GM18870 (cell line): ENCODE data around the gene PANK4.
"Not testable (repeated sequence)": the region's sequence is repeated elsewhere in the genome, so short reads cannot be mapped to it uniquely, and the experiment has no call there.

ENCODE experiments used
- ATAC-seq: cut with Tn5 transposase; IDR thresholded peaks from one replicate; pipeline ENCODE4 v1.9.1; 2021; ENCODE audit warnings: moderate library complexity; ENCODE audit not compliant: unreplicated experiment

The PANK4 gene

DNA sequence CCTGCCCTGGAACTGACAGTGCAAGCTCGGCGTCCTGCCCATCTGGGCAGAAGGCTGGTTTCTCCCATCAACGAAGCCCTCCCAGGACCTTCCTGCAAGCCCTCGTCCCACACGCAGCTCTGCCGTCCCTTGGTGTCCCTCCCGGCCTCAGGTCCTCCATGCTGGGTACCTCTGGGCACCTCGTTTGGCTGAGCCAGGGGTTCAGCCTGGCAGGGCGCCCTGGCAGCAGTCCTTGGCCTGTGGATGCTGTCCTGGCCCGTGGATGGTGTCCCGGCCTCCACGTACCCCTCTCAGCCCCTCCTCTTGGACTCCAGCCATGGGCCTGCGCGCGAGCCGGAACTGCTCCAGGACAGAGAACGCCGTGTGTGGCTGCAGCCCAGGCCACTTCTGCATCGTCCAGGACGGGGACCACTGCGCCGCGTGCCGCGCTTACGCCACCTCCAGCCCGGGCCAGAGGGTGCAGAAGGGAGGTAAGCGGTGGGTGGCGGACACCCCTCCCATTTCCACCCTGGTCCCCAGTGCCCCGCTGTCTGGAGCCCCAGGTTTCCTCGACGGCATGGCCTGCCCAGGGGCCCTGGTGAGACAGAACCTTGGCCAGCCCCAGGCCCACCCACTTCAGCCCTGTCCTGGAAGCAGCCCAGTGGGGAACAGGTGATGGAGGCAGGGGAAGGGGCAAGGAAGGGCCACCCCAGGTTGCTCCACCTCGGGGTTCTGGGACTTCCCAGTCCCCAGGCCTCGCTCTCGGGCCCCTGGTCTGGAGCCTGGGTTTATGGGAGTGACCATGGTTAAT lies 33.3 kb upstream of the PANK4 start:
- no peak for ATAC-seq

DNA sequence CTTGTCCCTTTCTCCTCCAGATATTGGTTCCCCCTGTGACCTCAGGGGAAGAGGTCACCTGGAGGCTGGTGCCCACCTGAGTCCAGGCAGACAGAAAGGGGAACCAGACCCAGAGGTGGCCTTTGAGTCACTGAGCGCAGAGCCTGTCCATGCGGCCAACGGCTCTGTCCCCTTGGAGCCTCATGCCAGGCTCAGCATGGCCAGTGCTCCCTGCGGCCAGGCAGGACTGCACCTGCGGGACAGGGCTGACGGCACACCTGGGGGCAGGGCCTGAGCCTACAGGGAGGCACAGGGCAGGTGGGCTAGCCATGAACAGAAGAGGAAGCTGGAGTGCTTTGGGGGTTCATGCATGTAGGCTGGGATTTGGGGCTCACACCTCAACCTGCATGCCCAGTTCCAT lies 32.5 kb upstream of the PANK4 start:
- no peak for ATAC-seq

DNA sequence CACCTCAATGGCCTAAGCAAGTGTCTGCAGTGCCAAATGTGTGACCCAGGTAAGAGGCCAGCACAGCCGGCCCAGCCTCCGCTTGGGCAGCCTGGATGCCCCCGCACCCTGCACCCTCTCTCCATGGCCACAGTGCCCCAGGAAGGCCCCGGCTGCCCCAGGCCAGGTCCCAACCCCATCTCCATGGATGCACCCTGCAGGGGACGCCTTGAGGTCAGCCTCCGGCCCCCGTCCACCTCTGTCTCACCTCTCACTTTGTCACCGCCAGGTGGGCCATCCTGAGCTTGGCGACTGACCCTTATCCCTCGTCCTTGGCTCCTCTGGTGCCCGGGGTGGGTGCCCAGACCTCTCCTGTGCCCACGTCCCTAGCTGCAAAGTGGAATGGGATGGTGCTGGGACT lies 32.0 kb upstream of the PANK4 start:
- no peak for ATAC-seq

DNA sequence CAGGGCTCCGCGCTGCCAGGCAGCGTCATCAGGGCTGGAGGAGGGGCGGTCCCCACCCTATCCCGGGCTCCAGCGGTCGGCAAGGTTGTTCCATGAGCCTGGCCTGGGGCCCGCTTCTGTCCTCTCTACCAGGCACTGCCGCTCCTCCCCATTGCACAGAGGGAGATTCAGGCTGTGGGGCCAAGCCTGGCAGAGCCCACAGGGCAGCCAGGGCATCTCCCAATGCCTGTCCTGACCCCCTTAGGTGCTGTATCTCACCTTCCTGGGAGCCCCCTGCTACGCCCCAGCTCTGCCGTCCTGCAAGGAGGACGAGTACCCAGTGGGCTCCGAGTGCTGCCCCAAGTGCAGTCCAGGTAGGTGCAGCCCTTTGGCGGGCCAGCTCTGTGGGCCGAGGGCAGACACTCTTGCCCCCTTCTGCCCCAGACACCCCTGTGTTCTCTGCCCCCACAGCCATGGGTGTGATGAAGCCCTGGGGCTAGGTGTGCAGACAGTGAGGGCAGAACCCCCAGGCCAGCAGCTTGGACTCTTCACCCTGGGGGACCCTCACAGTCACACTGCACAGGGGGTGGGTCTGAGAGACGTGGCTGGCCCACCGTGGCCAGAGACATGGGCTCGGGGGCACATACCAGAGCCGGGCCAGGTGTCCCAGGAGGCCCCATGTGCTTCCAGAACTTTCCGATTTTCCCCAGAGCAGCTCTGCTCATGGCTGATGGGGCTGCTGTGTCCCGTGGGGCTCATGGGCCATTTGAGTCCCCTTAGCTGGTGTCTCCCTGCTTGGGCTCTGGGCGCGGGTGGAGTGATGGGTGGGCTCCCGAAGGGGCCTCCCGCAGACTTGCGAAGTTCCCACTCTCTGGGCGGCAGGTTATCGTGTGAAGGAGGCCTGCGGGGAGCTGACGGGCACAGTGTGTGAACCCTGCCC lies 31.3 kb upstream of the PANK4 start:
- ATAC-seq, result no peak

DNA sequence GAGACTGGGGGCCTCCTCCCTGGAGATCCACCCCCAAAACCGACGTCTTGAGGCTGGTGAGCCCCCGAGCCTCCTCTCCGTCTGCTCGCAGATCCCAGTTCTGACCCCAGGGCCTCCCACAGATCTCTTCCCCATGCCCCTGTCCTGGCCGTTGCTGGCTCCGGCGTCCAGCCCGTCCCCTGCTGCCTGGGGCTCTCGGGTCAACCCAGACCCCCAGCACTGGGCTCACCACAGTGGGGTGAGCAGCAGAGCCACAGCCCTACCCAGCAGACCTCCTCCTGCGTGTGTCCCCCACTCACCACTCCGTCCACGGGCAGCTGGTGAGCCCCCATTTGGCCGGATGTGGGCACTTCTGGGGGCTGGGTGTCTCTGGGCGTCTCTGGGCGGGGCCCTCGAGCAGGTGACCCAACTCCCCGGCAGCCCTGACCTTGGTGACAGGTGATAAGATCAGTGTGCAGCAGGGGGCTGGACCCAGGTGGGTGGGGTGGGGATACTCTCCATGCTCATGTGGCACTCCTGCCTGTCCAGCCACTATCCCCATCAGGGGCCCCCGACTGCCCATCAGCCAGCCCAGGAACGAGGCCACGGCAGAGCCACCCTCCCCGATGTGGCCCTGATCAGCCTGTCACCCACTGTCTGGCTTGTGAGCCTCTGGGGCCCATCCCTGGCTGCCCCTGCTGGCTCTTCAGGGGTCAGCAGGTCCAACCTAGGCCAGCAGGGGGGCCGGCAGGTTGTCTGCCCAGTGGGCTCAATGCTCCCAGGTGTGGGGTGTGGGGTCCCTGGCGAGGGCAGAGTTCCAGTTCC lies 30.5 kb upstream of the PANK4 start:
- no peak for ATAC-seq

DNA sequence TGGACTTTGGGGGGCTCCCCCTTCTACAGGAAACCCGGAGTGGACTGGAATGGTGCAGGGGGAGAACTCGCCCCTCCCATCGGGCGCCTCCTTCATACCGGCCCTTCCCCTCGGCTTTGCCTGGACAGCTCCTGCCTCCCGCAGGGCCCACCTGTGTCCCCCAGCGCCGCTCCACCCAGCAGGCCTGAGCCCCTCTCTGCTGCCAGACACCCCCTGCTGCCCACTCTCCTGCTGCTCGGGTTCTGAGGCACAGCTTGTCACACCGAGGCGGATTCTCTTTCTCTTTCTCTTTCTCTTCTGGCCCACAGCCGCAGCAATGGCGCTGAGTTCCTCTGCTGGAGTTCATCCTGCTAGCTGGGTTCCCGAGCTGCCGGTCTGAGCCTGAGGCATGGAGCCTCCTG lies 29.9 kb upstream of the PANK4 start, which contains the start of gene TNFRSF14:
TSS of gene TNFRSF14 (plus strand) at position 95 of the 401 bp plus-strand sequence. CDS start at position 389, 294 bp downstream.
- no peak for ATAC-seq

DNA sequence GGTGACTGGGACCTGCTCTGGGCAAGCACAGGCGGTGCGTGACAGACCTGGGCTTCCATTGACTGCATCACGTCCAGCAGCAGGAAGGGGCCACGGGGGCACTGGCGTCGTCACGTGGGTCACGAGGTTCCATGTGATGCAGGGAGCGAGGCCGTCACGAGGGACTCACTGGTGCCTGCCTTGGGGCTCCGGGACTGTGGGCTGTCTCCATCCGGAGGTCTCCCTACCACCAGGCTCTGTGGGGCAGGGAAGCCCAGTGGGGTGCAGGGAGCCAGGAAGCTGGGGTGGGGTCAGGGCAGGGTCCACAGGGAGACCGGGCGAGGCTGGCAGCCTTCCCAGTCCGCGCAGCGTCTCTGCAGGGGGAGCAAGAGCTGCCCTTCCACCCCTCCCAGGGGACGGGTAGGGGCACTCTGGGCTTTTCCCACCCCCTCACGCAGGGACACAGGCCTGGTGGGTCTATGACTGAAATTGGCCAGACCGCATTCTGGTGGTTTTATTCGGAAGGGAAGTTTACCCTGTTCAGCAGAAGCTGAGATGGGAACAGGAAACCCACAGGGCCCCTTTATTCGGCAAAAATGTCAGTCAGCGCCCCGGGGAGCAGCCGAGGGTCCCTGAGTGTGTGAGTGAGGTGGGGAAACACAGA lies 29.4 kb upstream of the PANK4 start:
- no peak for ATAC-seq

DNA sequence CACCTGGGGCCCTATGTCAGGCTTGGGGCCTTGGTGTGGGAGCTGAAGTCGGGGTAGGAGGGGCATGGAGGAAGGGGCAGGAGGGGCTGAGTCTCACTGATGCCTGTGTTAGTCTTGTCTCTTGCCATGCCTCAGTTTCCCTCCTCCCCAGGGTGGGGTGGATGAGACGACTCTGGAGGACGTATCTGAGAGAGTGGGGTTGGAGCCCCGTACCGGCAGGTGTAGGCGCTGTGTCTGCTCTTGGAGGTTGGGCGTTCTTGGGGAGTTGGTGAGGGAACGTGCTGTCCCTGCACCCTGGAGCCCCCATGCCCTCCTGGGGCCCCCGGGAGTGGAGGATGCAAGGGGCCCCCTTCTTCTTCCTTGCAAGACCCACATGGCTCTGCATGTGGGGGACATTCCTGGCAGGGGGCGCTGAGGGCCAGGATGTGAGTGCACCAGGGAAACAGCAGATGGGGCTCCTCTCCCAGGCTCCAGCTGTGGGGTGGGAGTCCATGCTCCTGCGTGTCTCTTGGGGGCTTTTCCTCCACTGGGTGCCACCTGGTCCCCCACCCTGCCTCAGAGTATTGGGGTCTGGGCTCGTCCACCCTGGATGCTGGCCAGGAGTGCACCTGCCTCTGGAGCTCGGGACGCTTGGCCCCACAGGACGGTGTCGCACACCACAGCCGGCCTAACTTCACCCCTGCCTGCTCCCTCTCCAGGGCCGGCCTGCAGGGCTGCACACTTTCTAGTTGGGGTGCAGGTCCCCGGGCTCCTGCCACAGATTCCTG lies 28.4 kb upstream of the PANK4 start:
- ATAC-seq, result no peak

DNA sequence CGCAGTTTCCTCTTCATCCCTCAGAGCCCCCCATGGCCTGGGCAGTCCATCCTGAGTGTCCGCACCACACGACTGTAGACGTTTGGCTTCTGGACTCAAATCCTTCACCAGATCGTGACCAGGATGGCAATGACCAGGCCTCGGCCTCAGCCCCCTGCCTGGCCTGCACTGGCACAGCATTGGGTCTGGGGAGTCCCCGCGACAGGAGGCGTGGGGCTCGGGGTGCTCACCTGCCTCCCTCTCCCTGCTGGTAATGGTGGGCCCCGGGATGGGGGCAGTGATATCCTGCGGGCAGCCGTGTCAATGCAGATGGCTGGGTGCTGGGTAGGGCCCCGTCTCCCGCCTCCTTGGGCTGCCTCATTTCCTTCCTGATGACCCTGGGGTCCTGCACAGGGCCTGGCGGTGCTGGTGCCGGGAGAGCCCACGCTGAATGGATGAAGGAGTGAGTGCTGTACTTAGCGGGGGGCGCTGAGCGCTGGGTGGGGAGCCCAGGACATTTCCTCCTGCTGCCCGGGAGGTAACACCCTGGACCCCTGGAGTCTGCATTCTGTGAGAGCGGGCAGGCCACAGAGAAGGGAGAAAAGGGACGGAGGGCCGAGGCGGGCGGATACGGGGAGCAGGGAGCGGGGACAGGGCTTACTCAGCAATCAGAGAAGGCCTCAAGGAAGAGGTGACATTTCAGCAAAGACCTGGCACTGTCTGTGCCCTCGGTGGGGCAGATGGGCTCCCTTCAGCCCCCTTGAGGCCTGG lies 27.6 kb upstream of the PANK4 start:
- ATAC-seq, result no peak

DNA sequence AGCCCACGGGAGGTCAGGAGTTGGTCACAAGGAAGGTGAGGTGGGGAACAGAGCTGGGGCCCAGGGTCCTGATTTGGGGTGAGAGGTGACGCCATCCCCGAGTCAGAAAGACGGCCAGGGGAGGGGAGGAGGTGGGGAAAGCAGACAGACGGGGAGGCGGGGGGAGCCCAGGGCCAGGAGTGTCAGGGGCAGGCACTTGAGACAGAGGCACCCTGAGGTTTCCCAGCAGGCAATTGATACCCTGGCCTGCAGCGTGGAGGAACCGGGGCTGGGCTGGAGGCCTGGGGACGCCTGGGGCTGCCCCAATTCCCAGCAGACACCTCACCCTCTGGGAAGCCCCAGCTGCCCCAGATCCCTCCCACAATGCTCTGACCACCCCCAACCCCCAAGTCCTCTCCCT lies 26.7 kb upstream of the PANK4 start:
- not testable (repeated sequence) for ATAC-seq

DNA sequence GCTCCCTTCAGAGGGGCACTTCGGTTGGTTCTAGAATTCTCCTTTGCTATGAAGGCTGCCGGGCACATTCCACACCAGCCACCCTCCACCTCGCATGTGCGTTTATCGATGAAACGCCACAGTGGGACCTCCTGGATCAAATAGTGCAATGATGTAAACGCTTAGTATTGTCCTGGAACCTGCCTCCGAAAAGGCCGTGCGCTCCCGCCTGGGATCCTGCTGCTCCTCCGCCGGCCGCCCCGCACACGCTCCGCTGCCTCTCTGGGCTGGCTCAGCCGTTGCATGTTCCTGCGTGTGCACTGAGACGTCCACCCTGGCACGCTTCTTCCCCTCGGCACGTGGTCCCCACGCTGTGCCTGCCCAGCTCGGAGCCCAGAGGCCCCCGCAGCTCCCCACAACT lies 25.8 kb upstream of the PANK4 start:
- ATAC-seq, result no peak

DNA sequence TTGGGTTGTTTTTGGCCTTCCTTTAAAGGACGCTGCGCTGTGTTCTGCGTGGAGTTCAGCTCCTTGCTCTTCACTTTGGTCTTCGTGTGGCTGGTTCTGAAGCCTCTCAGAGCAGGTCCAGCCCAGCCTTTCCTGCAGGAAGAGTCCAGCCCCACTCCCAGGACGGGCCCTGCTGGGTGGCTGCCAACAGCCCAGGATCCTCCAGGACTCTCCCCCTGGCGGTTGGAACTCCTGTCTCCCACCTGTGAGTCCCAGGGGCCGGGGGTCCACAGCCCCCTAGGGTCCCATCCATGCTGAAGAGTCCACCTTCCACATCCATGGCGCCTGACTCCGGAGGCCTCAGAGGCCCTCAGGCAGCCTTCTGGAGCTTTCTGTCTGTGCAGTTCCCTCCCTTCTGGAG lies 25.1 kb upstream of the PANK4 start:
- not testable (repeated sequence) for ATAC-seq

DNA sequence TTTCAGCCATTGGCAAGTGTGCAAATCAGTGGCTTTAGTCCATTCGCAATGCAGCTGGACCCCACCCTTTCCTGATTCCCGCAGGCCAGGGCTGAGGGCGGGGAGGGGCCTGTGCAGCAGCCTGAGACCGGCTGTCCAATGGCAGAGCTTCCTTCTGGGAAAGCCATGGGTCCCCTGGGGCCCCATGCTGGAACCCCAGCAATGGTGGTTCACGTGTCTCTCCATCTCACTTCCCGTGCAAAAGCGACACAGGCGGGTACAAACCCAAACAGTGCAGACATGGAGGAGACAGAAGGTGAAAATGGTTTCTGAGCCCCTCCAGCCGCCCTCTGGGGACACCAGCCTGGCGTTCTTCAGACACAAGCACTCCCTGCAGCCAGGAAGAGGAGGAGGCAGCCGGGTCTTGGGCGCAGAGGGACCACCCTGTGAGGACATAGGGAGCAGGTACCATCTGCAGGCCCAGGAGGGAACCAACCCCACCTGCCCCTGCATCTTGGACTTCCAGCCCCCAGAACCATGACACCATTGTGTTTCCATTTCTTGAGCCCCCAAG lies 24.0 kb upstream of the PANK4 start:
- ATAC-seq, result not testable (repeated sequence)

DNA sequence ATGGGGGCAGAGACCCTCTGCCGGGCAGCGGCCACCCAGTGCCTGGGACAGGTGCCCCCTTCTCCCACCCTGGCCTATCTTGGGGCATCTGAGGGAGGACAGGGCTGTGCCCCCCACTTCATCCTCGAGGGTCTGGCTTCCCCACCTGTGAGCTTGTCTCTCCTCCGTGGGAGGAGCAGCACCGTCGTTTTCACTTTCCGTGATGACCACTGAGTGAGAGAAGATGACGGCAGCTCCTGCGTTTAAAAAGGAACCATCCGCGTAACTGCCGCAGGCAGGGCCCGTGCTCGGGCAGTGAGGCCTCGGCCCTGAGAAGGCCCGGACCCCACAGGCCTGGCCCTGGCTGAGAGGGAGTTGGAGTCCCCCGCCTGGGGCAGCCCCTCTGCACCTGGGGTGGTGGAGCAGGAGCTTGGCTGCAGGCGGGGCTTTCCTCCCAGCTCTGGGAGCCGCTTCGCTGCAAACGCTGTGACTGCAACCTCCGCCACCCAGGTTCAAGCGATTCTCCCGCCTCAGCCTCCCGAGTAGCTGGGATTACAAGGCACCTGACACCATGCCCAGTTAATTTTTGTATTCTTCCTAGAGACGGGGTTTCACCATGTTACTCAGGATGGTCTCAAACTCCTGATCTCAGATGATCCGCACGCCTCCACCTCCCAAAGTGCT lies 23.1 kb upstream of the PANK4 start:
- ATAC-seq, result not testable (repeated sequence)

DNA sequence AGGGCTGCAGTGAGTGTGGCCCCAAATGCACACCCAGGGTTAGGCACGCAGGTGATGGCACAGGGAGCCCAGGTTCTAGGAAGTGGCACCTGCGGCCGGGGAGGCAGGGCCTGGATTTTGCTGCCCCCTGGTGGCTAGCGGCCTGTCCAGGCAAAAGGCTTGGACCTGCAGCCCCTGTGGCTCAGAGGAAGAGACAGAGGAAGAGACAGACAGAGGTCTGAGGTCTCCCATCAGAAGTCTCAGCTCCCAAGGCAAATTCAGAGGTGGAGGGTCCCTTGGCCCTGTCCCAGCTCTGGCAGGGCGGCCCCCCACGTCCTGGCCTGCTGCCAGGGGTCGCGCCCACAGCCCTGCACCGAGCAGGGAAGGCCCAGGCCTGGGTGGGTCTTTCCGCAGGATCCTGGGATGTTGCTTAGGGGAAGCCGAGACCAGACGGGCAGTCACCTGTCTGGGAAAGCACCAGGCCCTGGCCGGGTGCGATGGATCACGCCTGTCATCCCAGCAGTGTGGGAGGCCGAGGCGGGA lies 21.7 kb upstream of the PANK4 start:
- ATAC-seq, result no peak

DNA sequence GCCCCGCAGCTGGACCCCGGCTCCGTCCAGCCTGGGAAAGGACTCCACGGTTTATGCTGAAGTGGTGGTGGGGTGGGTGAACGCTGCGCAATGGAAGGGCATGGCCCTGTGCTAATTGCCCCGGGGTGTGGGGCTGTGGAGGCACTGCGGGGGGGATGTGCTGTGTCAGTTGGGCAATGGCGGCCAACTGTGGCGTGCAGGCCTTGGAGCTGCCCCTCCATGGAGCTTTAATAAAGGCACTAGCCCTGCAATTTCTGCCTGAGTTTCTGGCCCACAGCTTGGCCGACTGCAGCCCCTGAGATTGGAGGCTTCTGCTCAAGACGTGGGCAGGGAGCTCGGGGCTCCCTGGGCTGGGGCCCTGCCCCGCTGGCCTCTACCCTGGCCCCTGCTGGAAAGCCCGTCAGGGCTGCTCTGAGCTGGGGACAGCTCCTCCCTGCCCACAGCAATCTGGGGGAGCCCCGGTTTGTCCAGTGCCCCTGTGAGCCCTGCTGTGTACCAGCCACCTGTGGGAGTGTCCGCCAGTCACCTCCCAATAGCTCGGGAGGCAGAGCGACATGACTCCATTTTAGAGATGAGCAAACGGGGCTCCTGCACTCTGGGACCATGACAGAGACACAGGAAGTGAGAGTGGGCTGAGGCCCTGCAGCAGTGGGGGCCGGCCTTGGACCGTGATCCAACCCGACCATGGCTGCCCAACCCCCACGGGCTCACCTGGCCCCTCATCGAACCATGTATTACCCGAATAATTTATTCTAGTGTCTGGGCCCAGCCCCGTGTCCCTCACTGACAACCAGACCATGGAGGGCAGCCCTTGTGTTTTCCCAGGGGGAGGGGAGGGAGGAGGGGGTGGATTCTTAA lies 21.0 kb upstream of the PANK4 start:
- no peak for ATAC-seq

DNA sequence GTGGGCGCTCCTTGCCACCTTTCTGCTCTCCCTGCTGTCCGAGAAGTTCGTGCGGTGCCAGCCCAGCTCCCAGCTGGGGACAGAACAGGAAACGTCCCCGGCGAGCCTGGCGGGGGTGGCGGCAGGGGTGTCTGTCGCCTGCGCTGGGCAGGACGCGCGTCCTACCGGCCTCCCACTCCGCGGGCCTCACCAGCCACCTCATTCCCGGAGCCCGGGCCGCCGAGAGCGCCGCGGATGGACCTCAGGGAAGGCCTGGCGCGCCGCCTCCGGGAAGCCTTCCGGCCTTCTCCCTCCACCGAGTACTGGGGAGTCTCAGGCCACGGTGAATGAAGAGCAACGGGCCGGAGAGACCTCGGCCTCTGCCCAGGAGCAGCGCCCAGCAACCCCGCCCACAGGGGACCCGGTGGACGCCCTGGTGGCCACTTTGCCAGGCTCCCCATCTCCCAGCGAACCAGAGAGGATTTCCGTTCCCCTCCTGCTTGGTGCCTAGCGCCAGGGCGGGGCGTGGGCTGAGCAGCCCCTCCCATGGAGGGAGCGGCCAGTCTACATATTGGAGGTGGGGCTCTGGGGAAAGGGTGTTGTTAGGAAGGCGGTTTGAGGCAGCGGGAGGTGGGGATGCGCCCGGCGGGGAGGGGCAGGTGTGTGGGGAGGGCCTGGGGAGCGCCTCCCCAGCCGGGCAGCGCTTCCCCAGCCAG lies 20.3 kb upstream of the PANK4 start:
- ATAC-seq, result peak; percentile 36
